T1000 (cell line): ENCODE measurements around the gene TRPM2.
"Not testable (repeated sequence)": the region's sequence is repeated elsewhere in the genome, so short reads cannot be mapped to it uniquely, and the experiment has no call there.

Experiments
- DNase-seq: peaks from one replicate; lab custom pipeline; 2025; ENCODE audit warnings: mixed read lengths; lab: John Stamatoyannopoulos, UW

TRPM2 gene

GRCh38 chr21:44375281-44375651 lies 21.8 kb downstream of the TRPM2 start:
- DNase-seq = no peak

- DNase-seq = no peak
Observed at GRCh38 chr21:44375761-44376241, 22.4 kb downstream of the TRPM2 start.

- DNase-seq = no peak
Observed at GRCh38 chr21:44376606-44377005, 23.2 kb downstream of the TRPM2 start.

- no peak for DNase-seq
Observed at GRCh38 chr21:44377201-44377921, 23.9 kb downstream of the TRPM2 start.

GRCh38 chr21:44377922-44378645 lies 24.7 kb downstream of the TRPM2 start:
- no peak for DNase-seq

- no peak for DNase-seq
Observed at GRCh38 chr21:44378646-44379514, 25.5 kb downstream of the TRPM2 start.

GRCh38 chr21:44379515-44379848 lies 26.1 kb downstream of the TRPM2 start:
- no peak for DNase-seq

GRCh38 chr21:44379991-44380865 lies 26.8 kb downstream of the TRPM2 start:
- DNase-seq = no peak

GRCh38 chr21:44380876-44381275 lies 27.5 kb downstream of the TRPM2 start:
- no peak for DNase-seq

- DNase-seq = no peak
Observed at GRCh38 chr21:44381874-44382273, 28.5 kb downstream of the TRPM2 start.

GRCh38 chr21:44382536-44382935 lies 29.1 kb downstream of the TRPM2 start:
- DNase-seq = no peak

- no peak for DNase-seq
Observed at GRCh38 chr21:44383216-44383615, 29.8 kb downstream of the TRPM2 start.

GRCh38 chr21:44384968-44385367 lies 31.5 kb downstream of the TRPM2 start:
- DNase-seq = no peak

- no peak for DNase-seq
Observed at GRCh38 chr21:44389335-44389734, 35.9 kb downstream of the TRPM2 start.

- no peak for DNase-seq
Observed at GRCh38 chr21:44390886-44391285, 37.5 kb downstream of the TRPM2 start.

- no peak for DNase-seq
Observed at GRCh38 chr21:44391345-44392091, 38.1 kb downstream of the TRPM2 start.

GRCh38 chr21:44392185-44392584 lies 38.8 kb downstream of the TRPM2 start:
- no peak for DNase-seq

GRCh38 chr21:44392916-44393315 lies 39.5 kb downstream of the TRPM2 start:
- DNase-seq = no peak

- DNase-seq = no peak
Observed at GRCh38 chr21:44394733-44395132, 41.3 kb downstream of the TRPM2 start.

- no peak for DNase-seq
Observed at GRCh38 chr21:44395260-44395659, 41.8 kb downstream of the TRPM2 start.

GRCh38 chr21:44396803-44397202 lies 43.4 kb downstream of the TRPM2 start:
- DNase-seq = not testable (repeated sequence)
